GM21381 (cell line): ENCODE data around the gene MYO7B.
"Not testable (repeated sequence)": the region's sequence is repeated elsewhere in the genome, so short reads cannot be mapped to it uniquely, and the experiment has no call there.

ENCODE experiments used
- ATAC-seq: cut with Tn5 transposase; IDR thresholded peaks from one replicate; pipeline ENCODE4 v1.9.1; 2021; ENCODE audit warnings: mild to moderate bottlenecking, moderate library complexity; ENCODE audit not compliant: unreplicated experiment

MYO7B gene

GRCh38 chr2:127523269-127523939, 12.1 kb upstream of the MYO7B start:
- ATAC-seq = no peak

DNA sequence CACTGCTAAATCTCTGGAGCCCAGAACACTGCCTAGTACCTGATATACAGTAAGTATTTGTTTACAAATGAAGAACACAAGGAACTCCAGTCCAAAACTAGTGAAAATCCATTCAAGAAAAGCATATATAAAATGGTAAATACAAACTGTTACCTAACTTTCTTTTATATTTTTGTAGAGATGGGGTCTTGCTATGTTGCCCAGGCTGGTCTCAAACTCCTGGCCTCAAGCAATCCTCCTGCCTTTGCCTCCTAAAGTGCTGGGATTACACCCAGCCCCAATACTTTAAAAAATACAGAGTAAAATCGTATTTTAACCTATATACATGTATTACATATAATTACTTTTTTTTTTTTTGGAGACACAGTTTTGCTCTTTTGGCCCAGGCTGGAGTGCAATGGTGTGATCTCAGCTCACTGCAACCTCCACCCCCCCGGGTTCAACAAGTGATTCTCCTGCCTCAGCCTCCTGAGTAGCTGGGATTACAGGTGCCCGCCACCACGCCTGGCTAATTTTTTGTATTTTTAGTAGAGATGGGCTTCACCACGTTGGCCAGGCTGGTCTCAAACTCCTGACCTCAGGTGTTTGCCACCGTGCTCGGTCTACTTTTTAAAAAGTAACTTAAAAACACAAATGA, 11.2 kb upstream of the MYO7B start:
- not testable (repeated sequence) for ATAC-seq

DNA sequence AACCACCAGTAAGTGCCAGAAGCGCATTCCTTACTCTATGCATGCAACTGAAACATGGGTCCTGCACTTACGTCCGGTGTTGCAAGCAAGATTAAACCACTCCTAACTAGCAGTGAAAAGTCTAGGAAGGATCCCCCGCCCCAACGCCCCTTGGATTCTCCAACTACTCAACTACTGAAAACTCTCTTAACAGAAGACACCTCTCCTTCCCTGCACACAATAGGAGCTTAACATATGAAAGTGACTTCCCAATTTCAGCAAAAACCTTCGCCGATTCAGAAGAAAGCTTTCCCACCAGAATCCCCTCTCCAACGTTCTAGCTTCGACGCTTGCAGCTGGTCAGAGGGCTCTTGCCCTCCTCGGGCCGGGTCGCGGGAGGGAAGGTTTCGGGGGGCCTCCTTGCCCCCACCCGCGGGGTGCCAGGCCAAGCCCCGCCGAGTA, 9.8 kb upstream of the MYO7B start:
- ATAC-seq = no peak

DNA sequence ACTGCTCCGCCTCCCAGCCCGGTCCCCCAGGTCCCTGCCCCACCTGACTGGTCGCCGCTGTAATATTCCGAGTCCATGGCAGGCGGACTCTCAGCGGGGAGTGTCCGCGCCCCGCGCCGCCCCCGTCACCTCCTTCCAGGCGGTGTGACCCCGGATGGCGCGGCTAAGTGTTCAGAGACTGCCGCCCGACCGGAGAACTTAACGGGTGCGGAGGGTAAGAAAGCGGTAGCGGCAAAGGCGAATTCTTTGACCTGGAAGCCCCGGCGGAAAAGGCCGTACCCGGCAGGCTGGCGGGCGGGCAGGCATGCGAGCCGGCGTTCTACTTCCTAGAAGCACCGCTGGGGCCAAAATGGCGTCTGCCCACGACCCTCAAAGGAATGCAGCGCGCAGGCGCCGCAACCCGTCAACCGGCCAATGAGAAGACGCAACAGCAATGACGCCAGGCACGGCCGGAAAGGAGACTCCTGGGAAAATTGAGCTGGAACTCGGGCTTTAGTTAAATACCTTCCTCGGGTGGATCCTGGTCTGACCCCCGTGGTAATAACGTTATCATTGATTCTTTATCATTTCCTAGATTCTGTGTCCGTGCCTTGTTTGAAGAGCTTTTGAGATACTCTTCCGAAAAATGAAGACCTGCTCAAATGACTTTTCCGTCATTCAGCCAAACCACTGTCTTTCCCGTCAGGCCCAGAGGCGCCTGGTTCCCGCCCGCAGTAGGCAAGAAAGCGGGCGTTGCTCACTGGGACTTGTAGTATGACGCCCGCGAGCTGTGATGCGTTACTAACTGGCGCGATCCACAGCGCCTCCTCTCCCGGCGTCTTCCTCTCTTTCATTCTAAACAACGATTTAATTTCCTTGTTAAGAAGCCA, 9.1 kb upstream of the MYO7B start, which contains the start of gene IWS1:
IWS1 (minus strand) TSS at position 358 of the 869 bp plus-strand sequence; CDS start at position 77, 281 bp downstream.
- peak; percentile 84 for ATAC-seq

DNA sequence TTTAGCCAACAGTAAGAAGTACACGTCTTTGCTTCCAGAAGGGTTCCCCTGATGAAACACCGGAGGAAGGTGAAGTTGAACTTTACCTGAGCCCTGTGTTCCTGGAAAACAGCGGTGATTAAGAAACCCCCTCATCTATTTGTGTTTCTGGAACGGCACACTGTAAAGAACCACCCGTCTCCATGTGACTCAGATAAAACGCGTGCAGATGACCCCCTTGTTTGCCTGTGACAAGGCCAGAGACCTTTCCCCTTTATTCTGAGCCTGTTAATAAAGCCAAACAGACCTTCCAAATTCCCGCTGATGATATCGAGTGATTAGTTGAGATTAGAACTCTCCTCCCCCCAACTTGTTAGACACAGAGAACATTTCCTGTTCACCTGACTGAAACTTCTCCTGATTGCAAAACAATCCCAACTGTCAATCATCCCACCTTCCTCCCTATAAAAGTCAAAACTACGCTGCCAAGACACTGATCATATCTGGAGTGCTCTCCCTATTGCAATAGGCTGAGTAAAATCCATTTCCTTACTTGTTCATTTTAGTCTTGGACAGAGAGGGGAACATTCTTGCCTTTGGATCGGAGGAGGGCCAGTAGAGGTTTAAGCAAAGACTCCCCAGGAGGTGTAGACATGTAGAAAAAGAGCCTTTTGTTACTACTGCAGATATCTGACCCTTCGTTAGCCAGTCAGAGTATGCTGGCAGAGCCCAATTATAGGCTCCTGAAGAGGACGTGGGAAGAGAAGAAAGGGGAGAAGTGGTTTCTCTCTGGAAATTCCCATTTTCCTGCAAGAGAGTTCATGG, 8.3 kb upstream of the MYO7B start:
- peak; percentile 5 for ATAC-seq

- no peak for ATAC-seq
These were observed 7.0 kb upstream of the MYO7B start for GRCh38 chr2:127528487-127528886.

DNA sequence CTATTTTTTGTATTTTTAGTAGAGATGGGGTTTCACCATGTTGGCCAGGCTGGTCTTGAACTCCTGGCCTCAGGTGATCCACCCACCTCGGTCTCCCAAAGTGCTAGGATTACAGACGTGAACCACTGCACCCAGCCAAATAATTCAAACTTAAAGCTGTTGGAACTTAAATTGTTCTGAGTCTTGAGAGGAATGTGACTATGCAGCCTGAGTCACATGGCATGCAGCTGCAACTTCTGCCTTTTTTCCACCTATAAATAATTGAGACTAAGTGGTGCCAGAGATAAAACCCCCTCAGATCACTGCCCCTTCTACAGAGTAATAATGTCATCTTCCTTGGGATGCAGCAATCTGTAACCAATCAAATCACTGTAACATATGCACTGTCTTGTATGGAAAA, 6.1 kb upstream of the MYO7B start:
- ATAC-seq = not testable (repeated sequence)

DNA sequence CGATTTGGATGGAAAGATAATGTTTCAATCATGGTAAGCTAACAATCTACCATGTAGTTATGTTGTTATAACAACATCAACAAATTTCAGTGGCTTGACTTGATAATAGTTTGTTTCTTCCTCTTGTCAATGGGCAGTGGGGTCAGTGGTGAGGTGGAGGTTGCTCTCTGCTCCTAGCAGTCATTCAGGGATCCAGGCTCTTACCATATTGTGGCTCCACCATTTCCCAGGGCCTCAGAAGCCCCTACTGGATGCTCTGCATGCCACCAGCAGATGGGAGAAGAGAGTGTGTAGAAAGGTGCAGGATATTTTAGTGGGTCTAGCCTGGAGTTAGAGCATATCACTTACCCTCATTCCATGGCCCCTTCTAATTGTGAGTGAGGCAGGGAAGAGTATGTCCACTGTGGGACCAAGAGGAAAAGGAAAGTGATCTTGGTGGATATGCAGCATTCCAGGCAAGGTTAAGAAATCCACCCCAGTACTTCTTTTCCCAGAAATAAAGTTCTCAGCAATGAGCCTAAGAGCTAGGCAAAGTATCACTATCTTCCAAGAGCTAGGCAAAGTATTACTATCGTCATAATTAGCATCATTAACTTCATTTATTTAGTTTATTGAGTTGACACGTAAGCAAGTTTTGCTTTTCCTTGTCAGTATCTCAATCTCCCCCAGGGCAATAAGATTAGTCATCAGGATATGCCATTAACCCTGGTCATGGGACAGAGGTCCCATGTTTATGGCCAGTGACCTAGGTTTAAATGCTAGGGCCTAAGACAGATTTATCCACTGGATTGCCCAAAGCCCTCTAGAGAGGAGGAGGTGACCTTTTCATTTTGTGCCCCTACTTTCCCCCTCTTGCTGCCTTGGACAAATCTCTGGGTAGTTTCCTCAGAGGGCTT, 5.0 kb upstream of the MYO7B start:
- no peak for ATAC-seq

- no peak for ATAC-seq
These were observed 4.2 kb upstream of the MYO7B start for GRCh38 chr2:127531221-127531648.

GRCh38 chr2:127532296-127532695, 3.2 kb upstream of the MYO7B start:
- no peak for ATAC-seq

DNA sequence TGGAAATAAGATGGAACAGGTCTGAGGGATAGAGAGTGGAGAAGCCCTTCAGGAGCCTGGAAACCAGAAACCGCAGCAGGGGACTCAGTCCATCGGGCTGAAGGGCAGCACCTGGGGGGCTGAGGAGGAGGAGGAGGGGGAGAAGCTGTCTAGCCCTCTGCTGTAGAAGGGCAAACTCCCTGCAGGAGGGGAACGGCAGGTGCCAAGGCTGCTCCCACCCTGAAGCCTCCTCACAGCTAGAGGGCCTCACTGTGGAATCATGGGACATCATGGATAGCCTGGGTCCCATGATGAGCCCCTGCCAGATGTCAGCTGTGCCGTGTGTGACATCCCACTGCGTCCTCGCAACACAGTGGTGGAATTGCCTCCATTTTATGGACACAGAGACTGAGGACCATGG, 435 bp downstream of the MYO7B start:
- ATAC-seq = no peak

GRCh38 chr2:127536707-127537541, 1.4 kb downstream of the MYO7B start:
- no peak for ATAC-seq

GRCh38 chr2:127537644-127538043, 2.2 kb downstream of the MYO7B start:
- no peak for ATAC-seq

DNA sequence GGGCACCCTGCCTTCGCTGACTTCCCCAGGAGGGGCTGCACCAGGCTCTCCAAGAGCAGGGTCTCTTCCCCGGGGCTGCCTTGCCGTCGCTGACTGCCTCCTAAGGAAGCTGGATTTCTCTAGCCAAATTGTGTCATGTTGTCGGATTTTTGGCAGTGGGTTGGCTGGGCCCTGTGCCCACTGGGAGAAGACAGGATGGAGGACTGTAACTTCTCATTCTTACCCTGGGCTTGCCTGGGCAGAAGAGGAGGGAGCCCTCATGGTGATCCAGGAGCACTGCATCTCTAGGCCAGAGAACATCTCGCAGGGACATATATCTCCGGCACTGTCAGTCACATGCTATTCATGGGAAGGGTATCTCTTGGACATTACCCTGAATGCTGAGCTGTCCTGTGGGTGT, 6.3 kb downstream of the MYO7B start:
- ATAC-seq = no peak

DNA sequence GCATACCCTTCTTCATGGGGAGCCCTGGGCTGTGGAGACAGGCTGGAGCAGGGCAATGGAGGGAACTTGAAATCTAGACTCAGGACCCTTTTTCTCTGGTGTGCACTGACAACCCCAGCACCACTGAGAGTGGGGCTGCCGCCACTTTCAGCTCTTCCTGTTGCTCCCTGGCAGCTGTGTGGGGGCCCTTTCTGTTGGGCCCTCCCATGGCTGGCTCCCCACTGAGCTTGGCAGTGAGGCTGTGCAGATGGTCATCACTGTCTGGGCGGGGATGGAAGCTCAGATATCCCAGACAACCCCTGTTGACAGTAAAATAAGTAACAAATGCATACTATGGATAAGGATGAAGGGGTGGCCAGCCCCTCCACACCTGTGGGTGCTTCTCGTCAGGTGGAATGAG, 6.7 kb downstream of the MYO7B start:
- ATAC-seq = no peak

DNA sequence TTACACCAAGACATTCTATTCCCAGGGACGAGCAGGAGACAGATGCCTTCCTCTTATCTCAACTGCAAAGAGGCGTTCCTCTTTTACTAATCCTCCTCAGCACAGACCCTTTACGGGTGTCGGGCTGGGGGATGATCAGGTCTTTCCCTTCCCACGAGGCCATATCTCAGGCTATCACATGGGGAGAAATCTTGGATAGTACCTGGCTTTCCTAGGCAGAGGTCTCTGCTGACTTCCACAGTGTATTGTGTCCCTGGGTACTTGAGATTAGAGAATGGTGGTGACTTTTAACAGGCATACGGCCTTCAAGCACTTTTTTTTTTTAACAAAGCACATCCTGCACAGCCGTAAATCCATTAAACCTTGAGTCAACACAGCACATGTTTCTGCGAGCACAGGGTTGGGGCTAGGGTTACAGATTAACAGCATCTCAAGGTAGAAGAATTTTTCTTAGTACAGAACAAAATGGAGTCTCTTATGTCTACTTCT, 7.6 kb downstream of the MYO7B start:
- not testable (repeated sequence) for ATAC-seq

DNA sequence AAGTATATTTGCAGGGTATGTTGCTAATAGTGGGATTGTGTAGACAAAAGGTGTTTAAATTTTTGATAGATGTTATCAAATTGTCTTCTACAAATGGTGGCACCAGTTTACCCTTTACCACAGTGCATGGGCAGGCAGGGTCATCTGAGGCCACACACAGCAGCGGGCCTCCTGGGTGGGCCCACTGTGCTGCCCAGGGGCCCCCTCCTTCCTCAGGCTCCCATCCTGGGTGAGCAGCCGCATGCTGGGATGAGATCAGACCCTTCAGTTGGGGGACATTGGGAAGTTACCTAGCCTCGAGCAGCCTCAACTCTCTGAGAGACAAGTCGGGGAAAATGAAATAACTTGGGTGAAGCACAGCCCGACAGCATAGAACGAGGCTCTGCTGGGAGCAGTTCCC, 9.7 kb downstream of the MYO7B start:
- ATAC-seq = no peak

DNA sequence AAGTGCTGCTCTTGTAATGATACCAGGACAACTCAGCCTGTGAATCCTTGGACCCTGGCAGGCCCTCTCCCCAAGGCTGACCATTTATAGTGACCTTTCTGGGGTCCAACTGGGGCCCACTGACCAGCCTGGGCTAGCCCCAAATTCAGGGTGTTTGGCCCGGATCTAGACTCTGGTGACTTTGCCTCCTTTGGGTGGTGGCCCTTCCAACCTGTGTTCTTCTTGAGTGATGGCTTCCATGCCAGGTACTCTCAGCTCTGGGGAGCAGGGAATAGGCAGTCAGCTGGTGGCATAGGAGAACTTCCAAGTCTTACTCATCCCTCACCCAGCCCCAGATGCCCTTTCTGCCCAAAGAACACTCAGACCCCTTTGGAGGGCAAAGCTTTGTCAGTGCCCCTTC, 10.3 kb downstream of the MYO7B start:
- no peak for ATAC-seq

DNA sequence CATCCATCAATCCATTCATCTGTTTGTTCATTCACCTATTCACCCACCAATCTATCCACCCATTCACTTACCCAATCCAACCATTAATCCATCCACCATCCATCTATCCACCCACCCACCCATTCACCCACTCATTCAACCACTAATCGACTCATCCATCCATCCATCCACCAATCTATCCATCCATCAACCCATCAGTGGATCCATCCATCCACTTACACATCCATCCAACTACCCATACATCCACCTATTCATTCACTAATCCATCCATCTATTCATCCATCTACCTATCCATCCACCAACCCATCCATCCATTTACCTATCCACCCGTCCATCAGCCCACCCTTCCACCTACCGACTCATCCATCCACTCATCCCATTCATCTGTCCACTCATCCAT, 11.3 kb downstream of the MYO7B start:
- no peak for ATAC-seq
